HepG2 (cell line): ENCODE measurements around the gene GPR4.

Experiments used
- CCAR2 ChIP-seq: fragments of 200-400 bp; formaldehyde crosslinking; optimal IDR thresholded peaks from 2 replicates; pipeline ENCODE3; 2018; ENCODE audit warnings: low read depth, mild to moderate bottlenecking, low read length, moderate library complexity
- CREB3 ChIP-seq: sonication (generic); formaldehyde crosslinking; IDR thresholded peaks from 2 replicates; pipeline ENCODE4 v1.5.0; 2020; ENCODE audit warnings: missing genetic modification reagents
- CTCF ChIP-seq: sonication (generic); formaldehyde crosslinking; IDR thresholded peaks from 2 replicates; pipeline ENCODE4 v1.5.0; 2020; ENCODE audit warnings: mild to moderate bottlenecking, missing genetic modification reagents, moderate library complexity
- ESRRA ChIP-seq: sonication (generic); formaldehyde crosslinking; IDR thresholded peaks from 2 replicates; pipeline ENCODE4 v1.5.1; 2020; ENCODE audit warnings: mild to moderate bottlenecking, low read depth, missing genetic modification reagents
- EZH2 ChIP-seq: conservative IDR thresholded peaks from 2 replicates; pipeline ENCODE4 v1.6.1; 2012; ENCODE audit warnings: mild to moderate bottlenecking, low read depth, low read length, moderate library complexity
- HNF4G ChIP-seq, 2 experiments: sonication (generic) in 1 of 2; formaldehyde crosslinking in 1 of 2; IDR thresholded peaks; 2 replicates each; pipeline versions ENCODE4 v1.4.0 to v1.6.1; 2011 to 2020; ENCODE audit warnings: borderline replicate concordance in 2 of 2, low read depth in 2 of 2, mild to moderate bottlenecking in 2 of 2, low read length in 1 of 2, missing genetic modification reagents in 1 of 2, moderate library complexity in 1 of 2
- JUNB ChIP-seq: sonication (generic); formaldehyde crosslinking; IDR thresholded peaks from 2 replicates; pipeline ENCODE4 v1.8.0; 2022; ENCODE audit warnings: missing genetic modification reagents, mild to moderate bottlenecking, borderline replicate concordance
- KDM4B ChIP-seq: sonication (generic); formaldehyde crosslinking; IDR thresholded peaks from 2 replicates; pipeline ENCODE4 v1.4.0; 2020; ENCODE audit warnings: missing genetic modification reagents
- POLR2AphosphoS5 ChIP-seq: IDR thresholded peaks from 2 replicates; pipeline ENCODE4 v1.6.1; 2012; ENCODE audit warnings: low read depth, low read length
- ZNF30 ChIP-seq: sonication (generic); formaldehyde crosslinking; IDR thresholded peaks from 2 replicates; pipeline ENCODE4 v1.5.0; 2020; ENCODE audit warnings: mild to moderate bottlenecking, missing genetic modification reagents

GRCh38 chr19:45560686-45561085, 41.3 kb downstream of the GPR4 start:
- TF ChIP-seq ZNF30 (no peak), KDM4B (CRISPR knock-in tag) (no peak), EZH2 (no peak), JUNB (CRISPR knock-in tag) (no peak), CREB3 (CRISPR knock-in tag) (no peak), POLR2AphosphoS5 (no peak), HNF4G (IDR thresholded peaks at IDR 0.05; ENCODE audit: borderline replicate concordance, low read depth, low read length) (no peak), HNF4G (CRISPR knock-in tag; IDR thresholded peaks at IDR 0.05; ENCODE audit: borderline replicate concordance, low read depth) (no peak), ESRRA (CRISPR knock-in tag) (no peak), CTCF (no peak), CCAR2 (no peak)
